ENCODE data around the gene ZFTA.

DNA sequence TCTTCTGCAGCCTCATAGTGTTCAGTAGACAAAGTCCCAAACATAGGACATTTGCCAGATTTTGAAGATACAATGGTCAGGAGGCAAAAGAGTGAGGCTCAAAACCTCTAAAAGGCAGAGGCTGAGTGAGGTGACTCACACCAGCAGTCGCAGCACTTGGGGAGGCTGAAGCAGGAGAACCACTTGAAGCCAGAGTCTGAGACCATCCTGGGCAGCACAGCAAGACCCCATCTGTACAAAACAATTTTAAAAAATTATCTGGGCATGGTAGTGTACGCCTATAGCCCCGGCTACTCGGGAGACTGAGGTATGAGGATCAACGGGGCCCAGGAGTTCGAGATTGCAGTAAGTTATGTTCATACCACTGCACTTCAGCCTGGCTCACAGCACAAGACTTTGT is 14.2 kb upstream of the ZFTA start:
- TF ChIP-seq, protein P1, sequence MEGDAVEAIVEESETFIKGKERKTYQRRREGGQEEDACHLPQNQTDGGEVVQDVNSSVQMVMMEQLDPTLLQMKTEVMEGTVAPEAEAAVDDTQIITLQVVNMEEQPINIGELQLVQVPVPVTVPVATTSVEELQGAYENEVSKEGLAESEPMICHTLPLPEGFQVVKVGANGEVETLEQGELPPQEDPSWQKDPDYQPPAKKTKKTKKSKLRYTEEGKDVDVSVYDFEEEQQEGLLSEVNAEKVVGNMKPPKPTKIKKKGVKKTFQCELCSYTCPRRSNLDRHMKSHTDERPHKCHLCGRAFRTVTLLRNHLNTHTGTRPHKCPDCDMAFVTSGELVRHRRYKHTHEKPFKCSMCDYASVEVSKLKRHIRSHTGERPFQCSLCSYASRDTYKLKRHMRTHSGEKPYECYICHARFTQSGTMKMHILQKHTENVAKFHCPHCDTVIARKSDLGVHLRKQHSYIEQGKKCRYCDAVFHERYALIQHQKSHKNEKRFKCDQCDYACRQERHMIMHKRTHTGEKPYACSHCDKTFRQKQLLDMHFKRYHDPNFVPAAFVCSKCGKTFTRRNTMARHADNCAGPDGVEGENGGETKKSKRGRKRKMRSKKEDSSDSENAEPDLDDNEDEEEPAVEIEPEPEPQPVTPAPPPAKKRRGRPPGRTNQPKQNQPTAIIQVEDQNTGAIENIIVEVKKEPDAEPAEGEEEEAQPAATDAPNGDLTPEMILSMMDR (IDR thresholded peaks at IDR 0.05): no peak
- no peak for TF ChIP-seq POLR2A (IDR thresholded peaks at IDR 0.05)
